Measurements from ENCODE around the gene GRIN2A.
A peak's percentile ranks its signal among the peaks of the same experiment; 100 is the strongest.

Gene GRIN2A

GRCh38 chr16:9864461-9864860 lies 317.8 kb downstream of the GRIN2A start:
- no peak for TF ChIP-seq CTCF (conservative IDR thresholded peaks at IDR 0.05; ENCODE audit: low read depth, low read length)
- H3K4me3 ChIP-seq (ENCODE audit: low read depth, low read length) = no peak overlapping the region
- DNase-seq (ENCODE audit: low read depth) = no peak

- no peak for DNase-seq (ENCODE audit: low read depth)
- H3K4me3 ChIP-seq (ENCODE audit: low read depth, low read length) = no peak overlapping the region
- no peak for TF ChIP-seq CTCF (conservative IDR thresholded peaks at IDR 0.05; ENCODE audit: low read depth, low read length)
Observed at GRCh38 chr16:9862327-9862726, 319.9 kb downstream of the GRIN2A start.

- H3K4me3 ChIP-seq (ENCODE audit: low read depth, low read length) = no peak overlapping the region
- no peak for DNase-seq (ENCODE audit: low read depth)
- TF ChIP-seq CTCF (conservative IDR thresholded peaks at IDR 0.05; ENCODE audit: low read depth, low read length) = no peak
Observed at GRCh38 chr16:9860876-9861275, 321.4 kb downstream of the GRIN2A start.

- H3K4me3 ChIP-seq (ENCODE audit: low read depth, low read length) = no peak overlapping the region
- TF ChIP-seq CTCF (conservative IDR thresholded peaks at IDR 0.05; ENCODE audit: low read depth, low read length) = no peak
- no peak for DNase-seq (ENCODE audit: low read depth)
Observed at GRCh38 chr16:9859701-9860327, 322.4 kb downstream of the GRIN2A start.

GRCh38 chr16:9854675-9855074 lies 327.6 kb downstream of the GRIN2A start:
- TF ChIP-seq CTCF (conservative IDR thresholded peaks at IDR 0.05; ENCODE audit: low read depth, low read length) = no peak
- H3K4me3 ChIP-seq (ENCODE audit: low read depth, low read length) = no peak overlapping the region
- peak; percentile 19 for DNase-seq (ENCODE audit: low read depth)

- no peak for TF ChIP-seq CTCF (conservative IDR thresholded peaks at IDR 0.05; ENCODE audit: low read depth, low read length)
- DNase-seq (ENCODE audit: low read depth) = no peak
- H3K4me3 ChIP-seq (ENCODE audit: low read depth, low read length) = no peak overlapping the region
Observed at GRCh38 chr16:9852003-9852402, 330.2 kb downstream of the GRIN2A start.

GRCh38 chr16:9850817-9851216 lies 331.4 kb downstream of the GRIN2A start:
- DNase-seq (ENCODE audit: low read depth) = no peak
- no peak overlapping the region for H3K4me3 ChIP-seq (ENCODE audit: low read depth, low read length)
- TF ChIP-seq CTCF (conservative IDR thresholded peaks at IDR 0.05; ENCODE audit: low read depth, low read length) = no peak

Data from choroid plexus epithelial cell (primary cell).